Activated CD4-positive, alpha-beta memory T cell treated with anti-CD3 and anti-CD28 coated beads for 36 hours (primary cell): ENCODE data around the gene HUS1. TPM values are rescaled to one million over a fixed set of nuclear protein-coding genes. Genes with fewer than 3 reads are reported as not detected.

Source experiments
- CTCF ChIA-PET: fragments of 350-600 bp; sonication (Branson Sonifier 250); formaldehyde crosslinking; loops from one replicate; lab custom pipeline; 2021; ENCODE audit warnings: antibody characterized with exemption, inconsistent platforms; lab: Charles Lee
- POLR2A ChIA-PET: fragments of 350-600 bp; sonication (Branson Sonifier 250); formaldehyde crosslinking; loops from one replicate; lab custom pipeline; 2021; ENCODE audit warnings: antibody characterized with exemption; lab: Charles Lee
- DNase-seq: peaks from one replicate; pipeline ENCODE4 v3.0.0-alpha.2; 2020
- H3K27ac Mint-ChIP-seq: one replicate; pipeline ENCODE4 v1.8.0; 2021; ENCODE audit warnings: mixed read lengths
- H3K27me3 Mint-ChIP-seq: one replicate; pipeline ENCODE4 v1.8.0; 2021; ENCODE audit warnings: mixed read lengths
- H3K36me3 Mint-ChIP-seq: one replicate; pipeline ENCODE4 v1.8.0; 2021; ENCODE audit warnings: mixed read lengths
- H3K4me1 Mint-ChIP-seq: one replicate; pipeline ENCODE4 v1.8.0; 2021; ENCODE audit warnings: low read depth, mixed read lengths
- H3K4me3 Mint-ChIP-seq: one replicate; pipeline ENCODE4 v1.8.0; 2021; ENCODE audit warnings: mild to moderate bottlenecking, mixed read lengths
- H3K9me3 Mint-ChIP-seq: one replicate; pipeline ENCODE4 v1.8.0; 2021; ENCODE audit warnings: mixed read lengths
- intact Hi-C: fragments of 100-400 bp; cut with micrococcal nuclease; formaldehyde crosslinking; loops from one replicate; pipeline ENCODE4 v1.15.1; 2023
- total RNA-seq, 2 experiments: library from RNA; stranded (reverse); gene quantifications; one replicate each; pipeline ENCODE4 v1.2.3, GENCODE V29; 2021

The HUS1 gene
- total RNA-seq, result 10 to 100 TPM; 38.6 to 38.9 TPM

DNA sequence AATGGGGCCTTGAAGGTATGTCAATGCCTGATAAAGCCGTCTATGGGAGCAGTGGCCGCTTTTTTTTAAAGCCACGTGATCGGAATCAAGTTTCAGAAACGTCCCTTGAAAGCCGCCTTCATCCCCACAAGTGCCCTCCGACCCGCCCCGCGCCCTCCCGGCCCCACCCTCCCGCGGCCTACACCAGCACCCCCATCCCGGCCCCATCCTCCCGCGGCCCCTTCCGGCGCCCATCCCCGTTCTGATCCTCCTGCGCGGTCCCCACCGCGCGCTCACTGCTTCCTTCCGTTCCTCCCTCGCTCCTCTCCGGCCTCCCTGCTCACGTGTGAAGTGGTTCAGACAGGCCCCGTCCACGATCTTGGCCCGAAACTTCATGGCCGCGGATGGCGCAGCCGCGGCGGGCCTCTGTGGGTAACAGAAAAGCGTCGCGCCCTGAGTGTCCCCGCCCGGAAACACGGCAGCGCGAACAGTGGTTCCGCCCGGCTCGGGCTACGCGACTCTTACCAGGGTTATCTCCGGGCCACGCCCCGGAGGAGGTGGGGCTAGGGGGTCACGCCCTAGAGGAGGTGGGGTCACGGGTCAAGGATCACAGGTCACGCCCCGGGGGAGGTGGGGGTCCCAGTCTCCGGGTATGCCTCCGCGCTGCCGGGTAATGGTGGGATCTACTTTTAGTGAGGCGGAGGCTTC, at the start of gene HUS1:
TSS of gene HUS1 (minus strand) at position 471 of the 687 bp plus-strand sequence. CDS start at position 375, 96 bp downstream.
- H3K4me3 Mint-ChIP-seq, result peak within 1 kb of the TSS; percentile 84
- no peaks in the 10 kb centered on the region for H3K9me3 Mint-ChIP-seq
- intact Hi-C loops, result loop anchor here (1.0 to 5.0 kb wide), 5 partner anchors 12 to 133 kb away; no protein-coding TSS in a partner anchor
- peak within 1 kb of the TSS; percentile 91 for H3K27ac Mint-ChIP-seq
- H3K4me1 Mint-ChIP-seq, result peaks cover 24% of the 10 kb centered on the region
- ChIA-PET POLR2A (interaction anchor here (1.7 kb wide), 1 partner anchor 115 kb away, joined by 4 read pairs; no protein-coding TSS in a partner anchor), CTCF (interaction anchor here (1.1 to 1.9 kb wide), 6 partner anchors 9 to 131 kb away, joined by 3 to 10 read pairs (median 6); no protein-coding TSS in a partner anchor)
- H3K36me3 Mint-ChIP-seq, result peaks cover 31% of the 10 kb centered on the region
- peak; percentile 96 for DNase-seq
- no peaks in the 10 kb centered on the region for H3K27me3 Mint-ChIP-seq

GRCh38 chr7:48028938-48029337, 49.5 kb upstream of the HUS1 start, which contains the start of gene SUN3:
Gene SUN3 (minus strand): TSS chr7:48029107. CDS start chr7:48028938, 169 bp downstream.
- intact Hi-C loops, result no loop called here
- DNase-seq, result no peak
- POLR2A ChIA-PET, result no interaction called here
- CTCF ChIA-PET, result no interaction called here
- H3K9me3 Mint-ChIP-seq, result peaks cover 7% of the 10 kb centered on the region
- no peak within 1 kb of the TSS for H3K27ac Mint-ChIP-seq
- H3K27me3 Mint-ChIP-seq, result peaks cover 10% of the 10 kb centered on the region
- H3K36me3 Mint-ChIP-seq, result peaks cover 2% of the 10 kb centered on the region
- H3K4me1 Mint-ChIP-seq, result no peaks in the 10 kb centered on the region
- no peak within 1 kb of the TSS for H3K4me3 Mint-ChIP-seq

- POLR2A ChIA-PET, result no interaction called here
- intact Hi-C loops, result no loop called here
- Mint-ChIP-seq H3K9me3 (peaks cover 15% of the 10 kb centered on the region), H3K27ac (no peak overlapping the region), H3K27me3 (peaks cover 8% of the 10 kb centered on the region), H3K36me3 (peaks cover 2% of the 10 kb centered on the region), H3K4me1 (no peaks in the 10 kb centered on the region), H3K4me3 (no peak overlapping the region)
- CTCF ChIA-PET, result no interaction called here
- DNase-seq, result no peak
Measured at GRCh38 chr7:48025624-48026023, 46.2 kb upstream of the HUS1 start.

- no peaks in the 10 kb centered on the region for H3K36me3 Mint-ChIP-seq
- intact Hi-C loops, result no loop called here
- no peak overlapping the region for H3K27ac Mint-ChIP-seq
- DNase-seq, result no peak
- CTCF ChIA-PET, result no interaction called here
- no peaks in the 10 kb centered on the region for H3K4me1 Mint-ChIP-seq
- no peak overlapping the region for H3K4me3 Mint-ChIP-seq
- H3K27me3 Mint-ChIP-seq, result peaks cover under 1% of the 10 kb centered on the region
- H3K9me3 Mint-ChIP-seq, result peaks cover 3% of the 10 kb centered on the region
- POLR2A ChIA-PET, result no interaction called here
Measured at GRCh38 chr7:48017674-48018073, 38.3 kb upstream of the HUS1 start.

DNA sequence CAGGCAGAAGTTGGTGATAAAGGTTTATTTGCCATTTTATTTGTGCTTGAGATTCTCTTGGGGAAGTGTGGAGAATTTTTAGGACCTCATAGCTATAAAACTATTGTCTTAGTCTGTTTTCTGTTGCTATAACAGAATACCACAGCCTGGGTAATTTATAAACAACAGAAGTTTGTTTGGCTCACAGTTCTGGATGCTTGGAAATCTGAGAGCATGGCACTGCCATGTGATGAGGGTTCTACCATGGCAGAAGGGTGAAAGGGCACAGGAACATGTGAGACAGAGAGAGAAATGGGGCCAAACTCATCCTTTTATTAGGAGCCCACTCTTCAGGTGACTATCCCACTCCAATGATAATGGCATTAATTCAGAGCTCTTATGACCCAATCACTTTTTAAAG, 37.2 kb upstream of the HUS1 start:
- H3K9me3 Mint-ChIP-seq, result peaks cover 3% of the 10 kb centered on the region
- H3K4me1 Mint-ChIP-seq, result no peaks in the 10 kb centered on the region
- intact Hi-C loops, result no loop called here
- no peaks in the 10 kb centered on the region for H3K36me3 Mint-ChIP-seq
- peaks cover 1% of the 10 kb centered on the region for H3K27me3 Mint-ChIP-seq
- ChIA-PET POLR2A (no interaction called here), CTCF (no interaction called here)
- H3K27ac Mint-ChIP-seq, result no peak overlapping the region
- H3K4me3 Mint-ChIP-seq, result no peak overlapping the region
- no peak for DNase-seq

DNA sequence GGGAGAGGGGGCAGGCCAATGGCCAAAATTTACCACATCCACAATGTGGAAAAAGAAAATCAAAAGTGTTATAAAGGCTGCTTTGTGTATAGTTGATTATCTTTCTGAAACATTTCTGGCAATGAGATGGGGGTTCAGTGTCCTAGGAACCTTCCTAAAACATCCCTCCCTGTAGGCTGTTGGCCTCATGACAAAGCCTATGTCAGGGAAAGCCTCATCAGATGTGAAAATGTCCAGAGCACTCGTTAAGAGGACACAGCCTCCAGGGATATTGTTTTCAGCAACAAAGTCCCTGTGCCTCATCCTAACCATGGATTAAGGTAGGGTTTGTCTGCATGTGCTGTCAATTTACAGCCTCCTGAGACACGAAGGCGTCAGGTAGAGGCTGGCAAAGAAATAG, 32.5 kb upstream of the HUS1 start:
- DNase-seq, result no peak
- H3K4me1 Mint-ChIP-seq, result no peaks in the 10 kb centered on the region
- intact Hi-C loops, result no loop called here
- peaks cover 1% of the 10 kb centered on the region for H3K27me3 Mint-ChIP-seq
- ChIA-PET POLR2A (no interaction called here), CTCF (interaction anchor here (1.8 kb wide), 1 partner anchor 66 kb away, joined by 4 read pairs; no protein-coding TSS in a partner anchor)
- H3K36me3 Mint-ChIP-seq, result no peaks in the 10 kb centered on the region
- H3K27ac Mint-ChIP-seq, result no peak overlapping the region
- H3K9me3 Mint-ChIP-seq, result no peaks in the 10 kb centered on the region
- H3K4me3 Mint-ChIP-seq, result no peak overlapping the region

- ChIA-PET CTCF (interaction anchor here (1.8 kb wide), 1 partner anchor 66 kb away, joined by 4 read pairs; no protein-coding TSS in a partner anchor), POLR2A (no interaction called here)
- no peaks in the 10 kb centered on the region for H3K4me1 Mint-ChIP-seq
- DNase-seq, result no peak
- H3K9me3 Mint-ChIP-seq, result no peaks in the 10 kb centered on the region
- no peaks in the 10 kb centered on the region for H3K36me3 Mint-ChIP-seq
- no peak overlapping the region for H3K27ac Mint-ChIP-seq
- no peak overlapping the region for H3K4me3 Mint-ChIP-seq
- peaks cover 1% of the 10 kb centered on the region for H3K27me3 Mint-ChIP-seq
- intact Hi-C loops, result no loop called here
Measured at GRCh38 chr7:48011323-48011722, 31.9 kb upstream of the HUS1 start.

- H3K4me3 Mint-ChIP-seq, result no peak overlapping the region
- CTCF ChIA-PET, result interaction anchor here (1.8 kb wide), 1 partner anchor 64 kb away, joined by 4 read pairs; no protein-coding TSS in a partner anchor
Measured at GRCh38 chr7:48009954-48010353, 30.5 kb upstream of the HUS1 start.

DNA sequence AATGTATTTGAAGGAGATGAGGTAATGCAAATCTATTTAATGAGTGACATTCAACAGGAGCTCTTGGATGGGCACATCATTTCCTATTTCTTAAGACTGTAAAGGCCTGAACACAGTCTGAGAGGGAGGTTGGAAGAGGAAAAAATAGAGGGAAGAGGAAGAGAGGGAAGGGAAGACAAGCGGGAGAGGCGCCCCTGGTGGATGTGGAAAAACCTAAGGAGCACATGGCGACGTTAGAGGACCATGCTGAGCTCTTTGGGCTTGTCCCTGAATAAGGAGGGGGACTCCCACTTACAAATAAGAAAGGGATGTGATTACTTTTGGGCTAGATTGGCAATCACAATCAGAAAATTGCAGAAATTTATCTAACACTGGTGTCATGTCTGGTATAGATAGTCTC, 29.8 kb upstream of the HUS1 start:
- H3K4me3 Mint-ChIP-seq, result no peak overlapping the region
- POLR2A ChIA-PET, result no interaction called here
- peaks cover 1% of the 10 kb centered on the region for H3K27me3 Mint-ChIP-seq
- no peaks in the 10 kb centered on the region for H3K9me3 Mint-ChIP-seq
- H3K27ac Mint-ChIP-seq, result no peak overlapping the region
- intact Hi-C loops, result no loop called here
- no peaks in the 10 kb centered on the region for H3K4me1 Mint-ChIP-seq
- DNase-seq, result no peak
- no peaks in the 10 kb centered on the region for H3K36me3 Mint-ChIP-seq
- CTCF ChIA-PET, result interaction anchor here (1.0 kb wide), 1 partner anchor 10 kb away, joined by 3 read pairs; no protein-coding TSS in a partner anchor

More at GRCh38 chr7:48009954-48010353, 30.5 kb upstream of the HUS1 start:
- Mint-ChIP-seq H3K27me3 (peaks cover 1% of the 10 kb centered on the region), H3K4me1 (no peaks in the 10 kb centered on the region), H3K9me3 (no peaks in the 10 kb centered on the region), H3K36me3 (no peaks in the 10 kb centered on the region), H3K27ac (no peak overlapping the region)
- no peak for DNase-seq
- intact Hi-C loops, result no loop called here
- POLR2A ChIA-PET, result no interaction called here

GRCh38 chr7:48006866-48007265, 27.5 kb upstream of the HUS1 start:
- H3K4me1 Mint-ChIP-seq, result no peaks in the 10 kb centered on the region
- H3K27ac Mint-ChIP-seq, result no peak overlapping the region
- H3K36me3 Mint-ChIP-seq, result no peaks in the 10 kb centered on the region
- intact Hi-C loops, result no loop called here
- CTCF ChIA-PET, result interaction anchor here (0.8 kb wide), 1 partner anchor 104 kb away, joined by 3 read pairs; no protein-coding TSS in a partner anchor
- no peak for DNase-seq
- no peaks in the 10 kb centered on the region for H3K9me3 Mint-ChIP-seq
- H3K4me3 Mint-ChIP-seq, result no peak overlapping the region
- POLR2A ChIA-PET, result no interaction called here
- H3K27me3 Mint-ChIP-seq, result no peaks in the 10 kb centered on the region

GRCh38 chr7:48004638-48005037, 25.2 kb upstream of the HUS1 start:
- H3K27ac Mint-ChIP-seq, result no peak overlapping the region
- intact Hi-C loops, result no loop called here

GRCh38 chr7:48004032-48004431, 24.6 kb upstream of the HUS1 start:
- H3K27ac Mint-ChIP-seq, result no peak overlapping the region
- CTCF ChIA-PET, result no interaction called here
- no peaks in the 10 kb centered on the region for H3K4me1 Mint-ChIP-seq
- no peaks in the 10 kb centered on the region for H3K36me3 Mint-ChIP-seq
- POLR2A ChIA-PET, result no interaction called here
- DNase-seq, result no peak
- H3K9me3 Mint-ChIP-seq, result no peaks in the 10 kb centered on the region
- no peak overlapping the region for H3K4me3 Mint-ChIP-seq
- intact Hi-C loops, result no loop called here
- no peaks in the 10 kb centered on the region for H3K27me3 Mint-ChIP-seq

More at GRCh38 chr7:48004638-48005037, 25.2 kb upstream of the HUS1 start:
- H3K36me3 Mint-ChIP-seq, result no peaks in the 10 kb centered on the region
- CTCF ChIA-PET, result no interaction called here
- DNase-seq, result no peak
- no peaks in the 10 kb centered on the region for H3K4me1 Mint-ChIP-seq
- no peaks in the 10 kb centered on the region for H3K9me3 Mint-ChIP-seq
- no peaks in the 10 kb centered on the region for H3K27me3 Mint-ChIP-seq
- POLR2A ChIA-PET, result no interaction called here
- no peak overlapping the region for H3K4me3 Mint-ChIP-seq
